Stimulated activated CD8-positive, alpha-beta memory T cell treated with anti-CD3 and anti-CD28 coated beads, Interleukin-7, amount 100 ng/mL, for 24 hours (primary cell): ENCODE measurements around the gene TOB1.
"Not testable (repeated sequence)": the region's sequence is repeated elsewhere in the genome, so short reads cannot be mapped to it uniquely, and the experiment has no call there.

ENCODE experiments used
- DNase-seq: peaks from one replicate; pipeline ENCODE4 v3.0.0-alpha.2; 2020; ENCODE audit warnings: low read depth

The TOB1 gene

GRCh38 chr17:50898369-50899004 lies 32.3 kb upstream of the TOB1 start:
- DNase-seq = no peak

GRCh38 chr17:50894513-50894912 lies 28.4 kb upstream of the TOB1 start:
- DNase-seq = not testable (repeated sequence)

GRCh38 chr17:50893183-50893993 lies 27.2 kb upstream of the TOB1 start:
- no peak for DNase-seq

GRCh38 chr17:50892101-50892776 lies 26.1 kb upstream of the TOB1 start:
- no peak for DNase-seq

- DNase-seq = no peak
Observed at GRCh38 chr17:50891577-50891989, 25.4 kb upstream of the TOB1 start.

GRCh38 chr17:50890675-50891516 lies 24.7 kb upstream of the TOB1 start:
- no peak for DNase-seq

GRCh38 chr17:50889528-50890118 lies 23.5 kb upstream of the TOB1 start:
- no peak for DNase-seq

GRCh38 chr17:50887705-50888245 lies 21.6 kb upstream of the TOB1 start:
- DNase-seq = no peak

- DNase-seq = no peak
Observed at GRCh38 chr17:50884439-50885311, 18.5 kb upstream of the TOB1 start.

- DNase-seq = no peak
Observed at GRCh38 chr17:50883850-50884438, 17.8 kb upstream of the TOB1 start.

GRCh38 chr17:50882851-50883250 lies 16.7 kb upstream of the TOB1 start:
- DNase-seq = no peak

GRCh38 chr17:50881182-50881581 lies 15.0 kb upstream of the TOB1 start:
- no peak for DNase-seq

GRCh38 chr17:50879086-50879485 lies 12.9 kb upstream of the TOB1 start:
- no peak for DNase-seq

GRCh38 chr17:50877838-50878237 lies 11.7 kb upstream of the TOB1 start:
- DNase-seq = no peak

- not testable (repeated sequence) for DNase-seq
Observed at GRCh38 chr17:50877042-50877441, 10.9 kb upstream of the TOB1 start.

GRCh38 chr17:50875074-50875473 lies 8.9 kb upstream of the TOB1 start:
- no peak for DNase-seq

- no peak for DNase-seq
Observed at GRCh38 chr17:50872710-50873424, 6.7 kb upstream of the TOB1 start.

- no peak for DNase-seq
Observed at GRCh38 chr17:50871898-50872297, 5.7 kb upstream of the TOB1 start.

- no peak for DNase-seq
Observed at GRCh38 chr17:50871364-50871763, 5.2 kb upstream of the TOB1 start.
